AG04449 (cell line): ENCODE data around the gene PITPNB.

Source experiments
- CTCF ChIA-PET: fragments of 350-600 bp; formaldehyde crosslinking; extraction: SDS; loops from one replicate; lab custom pipeline; 2021; ENCODE audit warnings: antibody characterized with exemption; lab: Yijun Ruan, JAX
- POLR2A ChIA-PET: fragments of 400-600, 350-600 bp; formaldehyde crosslinking; extraction: SDS; loops from one replicate; lab custom pipeline; 2020; ENCODE audit warnings: antibody characterized with exemption, inconsistent platforms; lab: Yijun Ruan, JAX
- DNase-seq: peaks from one replicate; pipeline ENCODE4 v3.0.0-alpha.2; 2010; ENCODE audit warnings: low read depth, low spot score
- H3K4me3 ChIP-seq: 2 replicates; pipeline ENCODE4 v1.5.1; 2011; ENCODE audit warnings: low read depth, mild to moderate bottlenecking, control low read depth, low read length
- CTCF ChIP-seq: IDR thresholded peaks from one replicate; pipeline ENCODE4 v1.5.1; 2011; ENCODE audit warnings: mild to moderate bottlenecking, moderate library complexity, low read length, control low read depth, inconsistent platforms; ENCODE audit not compliant: insufficient read depth; ENCODE audit errors: missing control alignments

PITPNB gene

GRCh38 chr22:27845644-27846043 lies 73.4 kb downstream of the PITPNB start:
- CTCF ChIA-PET: no interaction called here
- POLR2A ChIA-PET: no interaction called here

GRCh38 chr22:27844656-27845591 lies 74.1 kb downstream of the PITPNB start:
- ChIA-PET CTCF (interaction anchor here (0.6 to 1.2 kb wide), 2 partner anchors 8 to 16 kb away, joined by 3 to 4 read pairs; no protein-coding TSS in a partner anchor), POLR2A (no interaction called here)
- TF ChIP-seq CTCF: no peak

More at GRCh38 chr22:27845644-27846043, 73.4 kb downstream of the PITPNB start:
- TF ChIP-seq CTCF: no peak
- DNase-seq: no peak
- no peak overlapping the region for H3K4me3 ChIP-seq

GRCh38 chr22:27844256-27844655 lies 74.8 kb downstream of the PITPNB start:
- no peak overlapping the region for H3K4me3 ChIP-seq
- ChIA-PET CTCF (interaction anchor here (0.6 to 1.9 kb wide), 3 partner anchors 9 to 19 kb away, joined by 3 to 4 read pairs (median 4); no protein-coding TSS in a partner anchor), POLR2A (no interaction called here)
- no peak for TF ChIP-seq CTCF
- DNase-seq: no peak

More at GRCh38 chr22:27844656-27845591, 74.1 kb downstream of the PITPNB start:
- no peak for DNase-seq
- H3K4me3 ChIP-seq: no peak overlapping the region

GRCh38 chr22:27843441-27843840 lies 75.6 kb downstream of the PITPNB start:
- DNase-seq: no peak
- ChIA-PET POLR2A (no interaction called here), CTCF (interaction anchor here (1.2 to 1.9 kb wide), 3 partner anchors 10 to 37 kb away, joined by 3 to 4 read pairs (median 4); no protein-coding TSS in a partner anchor)
- no peak for TF ChIP-seq CTCF
- no peak overlapping the region for H3K4me3 ChIP-seq

GRCh38 chr22:27842669-27843431 lies 76.2 kb downstream of the PITPNB start:
- POLR2A ChIA-PET: interaction anchor here (0.9 kb wide), 1 partner anchor 1086 kb away, joined by 4 read pairs; no protein-coding TSS in a partner anchor
- TF ChIP-seq CTCF: no peak
- CTCF ChIA-PET: interaction anchor here (1.2 to 1.9 kb wide), 2 partner anchors 20 to 37 kb away, joined by 3 to 4 read pairs; no protein-coding TSS in a partner anchor
- no peak overlapping the region for H3K4me3 ChIP-seq
- DNase-seq: no peak
